HG03280 (cell line): ENCODE measurements around the gene CD207.
"Not testable (repeated sequence)": the region's sequence is repeated elsewhere in the genome, so short reads cannot be mapped to it uniquely, and the experiment has no call there.

Source experiments
- ATAC-seq: cut with Tn5 transposase; IDR thresholded peaks from one replicate; pipeline ENCODE4 v1.9.1; 2021; ENCODE audit warnings: mild to moderate bottlenecking, moderate library complexity; ENCODE audit not compliant: unreplicated experiment

CD207 gene

GRCh38 chr2:70835643-70836042, at the start of gene CD207:
CD207 (minus strand) TSS chr2:70835816; CDS start chr2:70835776, 40 bp downstream.
- no peak for ATAC-seq

- ATAC-seq, result not testable (repeated sequence)
These were observed 42.9 kb upstream of the CD207 start for GRCh38 chr2:70878543-70878942.

GRCh38 chr2:70876138-70876537, 40.5 kb upstream of the CD207 start:
- ATAC-seq, result not testable (repeated sequence)

- ATAC-seq, result no peak
These were observed 37.9 kb upstream of the CD207 start for GRCh38 chr2:70873541-70873940.

GRCh38 chr2:70871398-70872211, 36.0 kb upstream of the CD207 start:
- ATAC-seq, result peak; percentile 90

- ATAC-seq, result no peak
These were observed 35.2 kb upstream of the CD207 start for GRCh38 chr2:70870790-70871189.

GRCh38 chr2:70868970-70869369, 33.4 kb upstream of the CD207 start:
- no peak for ATAC-seq

GRCh38 chr2:70861777-70862625, 26.4 kb upstream of the CD207 start:
- no peak for ATAC-seq

GRCh38 chr2:70855667-70856066, 20.1 kb upstream of the CD207 start:
- ATAC-seq, result no peak

GRCh38 chr2:70854411-70854810, 18.8 kb upstream of the CD207 start:
- no peak for ATAC-seq

- ATAC-seq, result no peak
These were observed 17.2 kb upstream of the CD207 start for GRCh38 chr2:70852824-70853223.

GRCh38 chr2:70851704-70852103, 16.1 kb upstream of the CD207 start:
- no peak for ATAC-seq

GRCh38 chr2:70850925-70851324, 15.3 kb upstream of the CD207 start:
- no peak for ATAC-seq

GRCh38 chr2:70842401-70842800, 6.8 kb upstream of the CD207 start:
- no peak for ATAC-seq

- ATAC-seq, result no peak
These were observed 2.6 kb upstream of the CD207 start for GRCh38 chr2:70837980-70838925.

GRCh38 chr2:70834881-70835280, 735 bp downstream of the CD207 start:
- no peak for ATAC-seq

- no peak for ATAC-seq
These were observed 1.5 kb downstream of the CD207 start for GRCh38 chr2:70834106-70834505.

GRCh38 chr2:70833246-70833645, 2.4 kb downstream of the CD207 start:
- ATAC-seq, result no peak

GRCh38 chr2:70832386-70832785, 3.2 kb downstream of the CD207 start:
- no peak for ATAC-seq

- no peak for ATAC-seq
These were observed 3.8 kb downstream of the CD207 start for GRCh38 chr2:70831861-70832260.

GRCh38 chr2:70830366-70830765, 5.2 kb downstream of the CD207 start:
- ATAC-seq, result no peak
